OCI-M1 (cell line): ENCODE measurements around the gene MT1HL1.

Experiments used
- DNase-seq: peaks from one replicate; lab custom pipeline; 2025; lab: John Stamatoyannopoulos, UW

The MT1HL1 gene

GRCh38 chr1:237004116-237004515, at the start of gene MT1HL1:
MT1HL1 (minus strand) TSS chr1:237004441; CDS start chr1:237004372, 69 bp downstream.
- DNase-seq = no peak

GRCh38 chr1:237050915-237051314, 46.7 kb upstream of the MT1HL1 start:
- DNase-seq = no peak

GRCh38 chr1:237050185-237050584, 45.9 kb upstream of the MT1HL1 start:
- DNase-seq = no peak

- no peak for DNase-seq
Measured at GRCh38 chr1:237048803-237049202, 44.6 kb upstream of the MT1HL1 start.

- peak; percentile 46 for DNase-seq
Measured at GRCh38 chr1:237045278-237046016, 41.2 kb upstream of the MT1HL1 start.

- no peak for DNase-seq
Measured at GRCh38 chr1:237043846-237044636, 39.8 kb upstream of the MT1HL1 start.

GRCh38 chr1:237042892-237043576, 38.8 kb upstream of the MT1HL1 start:
- DNase-seq = no peak

- DNase-seq = no peak
Measured at GRCh38 chr1:237042526-237042891, 38.3 kb upstream of the MT1HL1 start.

GRCh38 chr1:237041795-237042525, 37.7 kb upstream of the MT1HL1 start, which contains the start of gene RYR2:
RYR2 (plus strand) TSS chr1:237042184; CDS start chr1:237042522, 338 bp downstream.
- no peak for DNase-seq

- DNase-seq = no peak
Measured at GRCh38 chr1:237041461-237041794, 37.2 kb upstream of the MT1HL1 start.

GRCh38 chr1:237040823-237041222, 36.6 kb upstream of the MT1HL1 start:
- no peak for DNase-seq

GRCh38 chr1:237038211-237038610, 34.0 kb upstream of the MT1HL1 start:
- DNase-seq = no peak

GRCh38 chr1:237035759-237036158, 31.5 kb upstream of the MT1HL1 start:
- DNase-seq = no peak

GRCh38 chr1:237033804-237034203, 29.6 kb upstream of the MT1HL1 start:
- no peak for DNase-seq

- no peak for DNase-seq
Measured at GRCh38 chr1:237033061-237033460, 28.8 kb upstream of the MT1HL1 start.

GRCh38 chr1:237032029-237032428, 27.8 kb upstream of the MT1HL1 start:
- DNase-seq = no peak

GRCh38 chr1:237031480-237031879, 27.2 kb upstream of the MT1HL1 start:
- DNase-seq = no peak

- no peak for DNase-seq
Measured at GRCh38 chr1:237029850-237030535, 25.8 kb upstream of the MT1HL1 start.

GRCh38 chr1:237029240-237029639, 25.0 kb upstream of the MT1HL1 start:
- no peak for DNase-seq

- no peak for DNase-seq
Measured at GRCh38 chr1:237025358-237026074, 21.3 kb upstream of the MT1HL1 start.

- no peak for DNase-seq
Measured at GRCh38 chr1:237018896-237019295, 14.7 kb upstream of the MT1HL1 start.
